TTC549 (cell line): ENCODE data around the gene TCF12.
A peak's percentile ranks its signal among the peaks of the same experiment; 100 is the strongest.
"Not testable (repeated sequence)": the region's sequence is repeated elsewhere in the genome, so short reads cannot be mapped to it uniquely, and the experiment has no call there.

Experiments used
- FAIRE-seq: peaks from 2 replicates; lab custom pipeline; 2012; peaks lifted over from hg19 to GRCh38; lab: Jason Lieb, UNC

Gene TCF12

GRCh38 chr15:57095896-57096295 lies 177.5 kb downstream of the TCF12 start:
- no peak for FAIRE-seq

- no peak for FAIRE-seq
These were observed 178.8 kb downstream of the TCF12 start for GRCh38 chr15:57097246-57097645.

GRCh38 chr15:57097919-57098543 lies 179.6 kb downstream of the TCF12 start:
- FAIRE-seq: not testable (repeated sequence)

GRCh38 chr15:57098896-57099295 lies 180.5 kb downstream of the TCF12 start:
- no peak for FAIRE-seq

GRCh38 chr15:57100136-57100539 lies 181.7 kb downstream of the TCF12 start:
- FAIRE-seq: no peak

GRCh38 chr15:57102858-57103257 lies 184.4 kb downstream of the TCF12 start:
- no peak for FAIRE-seq

GRCh38 chr15:57108296-57108695 lies 189.9 kb downstream of the TCF12 start:
- FAIRE-seq: no peak

- no peak for FAIRE-seq
These were observed 190.6 kb downstream of the TCF12 start for GRCh38 chr15:57109005-57109404.

- FAIRE-seq: no peak
These were observed 192.6 kb downstream of the TCF12 start for GRCh38 chr15:57111002-57111401.

- no peak for FAIRE-seq
These were observed 193.7 kb downstream of the TCF12 start for GRCh38 chr15:57112178-57112577.

- FAIRE-seq: no peak
These were observed 195.6 kb downstream of the TCF12 start for GRCh38 chr15:57114070-57114469.

GRCh38 chr15:57118013-57118799 lies 199.8 kb downstream of the TCF12 start:
- no peak for FAIRE-seq

GRCh38 chr15:57122080-57122840 lies 203.8 kb downstream of the TCF12 start:
- no peak for FAIRE-seq

GRCh38 chr15:57124036-57124435 lies 205.6 kb downstream of the TCF12 start:
- no peak for FAIRE-seq

- FAIRE-seq: no peak
These were observed 210.6 kb downstream of the TCF12 start for GRCh38 chr15:57129064-57129463.

- no peak for FAIRE-seq
These were observed 212.5 kb downstream of the TCF12 start for GRCh38 chr15:57130956-57131355.

GRCh38 chr15:57133127-57133968 lies 214.9 kb downstream of the TCF12 start:
- FAIRE-seq: no peak

GRCh38 chr15:57134071-57134605 lies 215.7 kb downstream of the TCF12 start:
- FAIRE-seq: no peak

GRCh38 chr15:57134851-57135250 lies 216.4 kb downstream of the TCF12 start:
- FAIRE-seq: no peak

GRCh38 chr15:57135800-57136199 lies 217.4 kb downstream of the TCF12 start:
- no peak for FAIRE-seq

GRCh38 chr15:57138349-57138788 lies 219.9 kb downstream of the TCF12 start:
- FAIRE-seq: peak; percentile 49
